Epidermal melanocyte (primary cell): ENCODE results near the gene AJAP1.
"Not testable (repeated sequence)": the region's sequence is repeated elsewhere in the genome, so short reads cannot be mapped to it uniquely, and the experiment has no call there.

Experiments used
- DNase-seq: peaks from one replicate; pipeline ENCODE4 v3.0.0; 2011; ENCODE audit warnings: low spot score; ENCODE audit not compliant: insufficient read length

The AJAP1 gene

DNA sequence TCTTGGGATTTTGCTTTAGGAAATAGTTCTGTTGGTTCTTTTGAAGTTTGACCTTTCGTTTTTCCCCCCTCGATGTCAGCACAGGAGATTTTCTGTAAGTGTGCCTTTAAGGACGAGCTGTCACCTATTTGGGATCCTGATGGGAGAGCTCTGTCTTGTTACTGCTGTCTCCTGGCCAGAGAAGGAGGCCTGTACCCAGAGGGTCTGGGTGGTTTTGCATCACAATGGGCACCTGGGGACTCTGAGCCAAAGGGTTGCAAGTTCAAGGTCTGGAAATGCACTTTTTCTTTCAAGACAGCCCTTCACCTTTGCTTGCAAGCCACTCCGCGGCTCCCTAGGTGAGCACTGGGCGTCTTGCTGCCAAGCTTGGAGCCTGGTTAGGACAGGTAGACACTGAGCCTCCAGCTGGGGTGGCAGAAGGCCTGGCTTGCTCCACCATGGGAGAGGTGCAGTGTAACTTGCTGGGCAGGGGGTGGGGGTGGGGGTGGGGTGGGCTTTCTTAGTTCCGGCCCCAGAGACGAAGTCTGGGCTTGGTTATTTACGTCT is 2.9 kb downstream of the AJAP1 start:
- no peak for DNase-seq

DNA sequence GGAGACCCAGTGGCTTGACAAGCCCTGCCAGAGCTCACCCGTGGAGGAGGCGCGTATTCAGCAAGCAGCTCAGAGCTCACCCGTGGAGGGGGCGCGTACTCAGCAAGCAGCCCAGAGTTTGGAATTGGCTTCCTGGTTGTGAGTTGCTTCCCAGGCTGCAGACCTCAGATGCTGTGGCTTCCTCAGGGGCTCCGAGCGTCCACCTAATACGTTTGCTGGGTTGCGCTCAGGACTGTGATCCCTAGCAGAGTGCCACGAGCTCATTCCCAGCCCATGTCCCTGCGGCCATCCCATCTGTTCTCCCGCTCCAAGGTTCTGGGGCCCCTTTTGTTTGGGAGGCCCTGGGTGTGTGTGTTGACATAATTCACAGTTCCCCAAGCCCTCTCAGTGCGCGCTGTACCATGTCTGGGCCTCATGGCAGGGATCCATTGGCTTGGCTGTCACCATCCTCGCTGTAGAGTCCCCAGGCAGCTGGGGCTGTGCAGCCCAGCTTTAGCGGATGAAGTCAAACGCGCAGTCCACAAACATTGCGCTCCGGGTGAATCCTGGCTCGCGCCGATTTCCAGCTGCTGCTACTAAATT is 3.6 kb downstream of the AJAP1 start:
- no peak for DNase-seq

DNA sequence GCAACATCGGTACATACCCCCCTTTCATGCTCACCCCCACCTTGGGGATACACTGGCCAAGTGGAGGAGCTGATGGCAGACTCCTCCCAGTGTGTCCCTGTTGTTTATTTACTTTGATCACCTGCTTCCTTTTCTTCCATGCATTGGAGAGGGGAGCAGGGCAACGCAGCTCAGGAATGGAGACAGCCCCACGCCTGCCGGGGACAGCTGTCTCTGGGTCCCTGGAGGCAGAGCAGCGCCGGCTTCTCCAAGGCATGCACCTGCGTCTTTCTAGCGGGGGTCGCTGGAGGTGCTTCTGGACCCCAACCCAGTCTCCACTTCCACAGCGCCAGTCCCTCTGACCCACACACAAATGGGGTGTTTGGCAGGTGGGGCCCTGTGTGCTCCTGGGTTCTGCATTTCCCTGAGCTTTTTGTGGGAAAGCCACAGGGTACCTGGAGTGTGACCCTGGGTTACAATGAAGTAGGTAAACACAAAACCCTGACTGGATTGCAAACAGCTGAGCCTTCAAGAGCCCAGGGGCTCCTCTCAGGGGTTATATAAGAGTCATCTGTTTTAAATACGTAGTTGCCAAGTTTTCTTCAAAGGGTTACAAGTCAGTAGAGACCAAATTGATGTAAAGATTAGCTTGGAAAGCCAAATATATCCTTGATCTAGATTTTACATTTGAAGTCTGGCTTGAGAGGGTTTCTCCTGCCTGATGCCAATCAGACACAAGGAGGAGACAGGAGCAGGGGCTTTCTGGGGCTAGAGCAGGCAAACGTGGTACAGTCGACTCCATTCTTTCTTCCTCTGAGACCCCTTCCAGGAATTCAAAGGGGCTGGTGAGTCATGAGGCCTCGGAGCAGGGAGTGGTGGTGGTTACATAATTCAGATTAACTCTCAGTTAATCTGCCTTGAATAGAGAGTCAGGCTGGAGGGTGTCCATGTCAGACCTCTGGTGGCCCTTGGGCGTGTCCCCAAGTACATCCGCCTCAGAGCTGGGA is 4.5 kb downstream of the AJAP1 start:
- no peak for DNase-seq

DNA sequence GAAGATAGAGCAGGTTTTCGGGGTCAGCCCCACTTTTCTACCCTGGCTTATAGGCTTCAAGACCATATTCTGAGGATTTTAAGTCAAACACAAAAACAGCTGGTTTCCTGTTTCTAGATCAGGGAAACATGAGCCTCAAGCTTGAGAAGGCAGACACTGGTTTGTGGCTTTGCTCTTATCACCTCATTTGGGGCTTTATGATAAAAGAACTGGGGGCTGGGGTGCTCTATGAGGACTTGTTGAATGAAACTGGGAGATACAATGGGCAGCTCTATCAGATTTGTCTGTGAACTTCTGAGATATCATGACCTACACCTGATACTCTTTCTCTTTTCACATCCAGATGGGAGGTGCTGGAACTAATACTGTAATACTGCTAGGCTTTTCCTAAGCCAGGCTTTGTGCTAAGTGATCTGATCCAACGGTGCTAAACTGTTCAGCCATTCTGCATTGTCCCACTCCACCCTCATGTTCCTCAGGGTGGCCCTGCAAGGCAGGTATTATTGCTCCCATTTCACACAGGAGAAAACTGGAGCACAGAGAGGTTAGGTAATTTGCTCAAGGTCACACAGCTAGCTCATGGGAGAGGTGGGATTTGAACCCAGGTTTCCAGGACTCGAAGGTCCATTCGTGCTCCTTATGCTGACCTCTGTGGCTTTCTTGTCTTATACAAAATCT is 6.6 kb downstream of the AJAP1 start:
- no peak for DNase-seq

DNA sequence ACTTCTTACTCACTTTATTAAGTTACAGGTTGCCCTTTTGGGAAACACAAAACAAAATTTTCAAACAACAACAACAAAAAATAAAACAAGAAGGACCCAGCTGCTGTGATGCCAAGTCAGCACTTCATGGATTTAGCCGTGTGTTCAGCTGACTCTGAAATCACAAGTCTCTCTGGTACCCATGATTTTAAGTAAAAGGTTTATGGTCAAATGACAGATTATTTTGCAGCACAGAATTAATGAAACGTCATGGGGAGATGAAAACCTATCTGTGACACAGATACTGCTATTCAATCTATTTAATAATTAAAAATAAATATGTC is 7.1 kb downstream of the AJAP1 start:
- DNase-seq = no peak

DNA sequence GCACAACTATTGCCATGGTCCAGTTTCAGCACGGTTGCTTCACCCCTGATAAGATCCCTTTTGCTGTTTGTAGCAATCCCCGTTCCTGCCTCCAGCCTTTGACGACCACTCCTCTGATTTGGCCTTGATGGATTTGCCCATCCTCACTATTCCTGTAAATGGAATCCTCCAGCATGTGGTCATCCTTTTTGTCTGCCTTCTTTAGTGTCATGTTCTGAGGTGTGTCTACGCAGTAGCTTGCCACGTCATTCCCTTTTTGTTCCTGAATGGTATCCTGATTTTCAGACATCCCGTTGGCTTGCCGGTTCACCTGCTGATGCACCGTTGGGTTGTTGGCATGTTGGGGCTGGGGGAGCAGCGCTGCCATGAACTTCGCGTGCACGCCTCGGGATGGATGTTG is 7.8 kb downstream of the AJAP1 start:
- DNase-seq = no peak

DNA sequence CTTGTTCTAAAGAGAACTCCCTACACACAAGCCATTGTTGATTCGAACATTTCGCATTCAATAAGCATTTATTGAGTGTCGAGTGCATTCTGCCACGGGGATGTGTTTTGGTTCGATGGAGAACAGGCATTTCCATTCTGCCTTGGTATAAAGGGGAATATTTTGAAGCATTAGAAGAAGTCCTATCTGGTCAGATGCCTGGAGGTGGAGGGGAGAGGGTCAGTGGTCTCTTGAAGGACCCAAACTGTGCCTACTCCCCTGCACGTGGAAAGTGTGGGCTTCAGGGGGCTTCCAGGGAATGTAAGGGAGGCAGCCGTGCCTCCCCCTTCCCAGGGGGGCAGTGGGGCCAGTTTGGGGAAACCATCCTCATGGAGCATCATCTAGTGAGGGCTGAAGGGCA is 8.3 kb downstream of the AJAP1 start:
- DNase-seq = no peak

DNA sequence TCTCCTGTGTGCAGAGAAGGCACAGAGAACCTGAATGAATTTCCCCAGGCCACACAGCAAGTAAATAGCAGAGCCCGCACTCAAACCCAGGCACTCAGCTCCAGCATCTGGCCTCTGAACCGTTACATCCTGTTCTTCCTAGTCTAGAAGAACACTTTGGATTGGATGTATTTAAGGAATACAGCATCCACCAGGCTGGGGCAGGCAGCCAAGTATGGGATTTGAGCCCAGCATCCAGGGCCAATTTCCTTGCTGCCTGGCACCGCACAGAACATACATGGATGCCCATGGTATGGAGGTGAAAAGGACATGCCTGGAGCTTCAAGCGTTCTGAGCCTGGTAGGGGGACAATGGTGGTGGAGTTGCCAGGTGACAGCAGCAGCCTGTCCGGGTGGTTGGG is 9.7 kb downstream of the AJAP1 start:
- DNase-seq = no peak

DNA sequence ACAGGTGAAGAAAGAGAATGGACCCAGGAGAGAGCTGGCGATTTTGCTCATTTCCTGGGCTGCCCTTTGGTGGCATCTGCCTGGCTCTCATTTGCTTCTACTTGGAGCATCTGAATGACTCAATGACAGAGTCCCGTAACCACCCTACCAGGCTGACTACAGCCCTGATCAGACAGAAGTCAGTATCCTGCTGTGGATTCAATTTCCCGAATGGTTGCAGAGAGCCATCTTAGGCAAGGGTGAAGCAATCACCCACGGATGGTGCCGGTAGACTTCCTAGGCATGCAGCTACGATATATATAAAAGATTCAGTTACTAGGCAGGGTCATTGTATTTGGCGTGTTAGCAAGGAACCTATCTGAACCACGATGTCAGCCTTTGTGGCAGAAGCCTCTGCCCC is 10.2 kb downstream of the AJAP1 start:
- no peak for DNase-seq

DNA sequence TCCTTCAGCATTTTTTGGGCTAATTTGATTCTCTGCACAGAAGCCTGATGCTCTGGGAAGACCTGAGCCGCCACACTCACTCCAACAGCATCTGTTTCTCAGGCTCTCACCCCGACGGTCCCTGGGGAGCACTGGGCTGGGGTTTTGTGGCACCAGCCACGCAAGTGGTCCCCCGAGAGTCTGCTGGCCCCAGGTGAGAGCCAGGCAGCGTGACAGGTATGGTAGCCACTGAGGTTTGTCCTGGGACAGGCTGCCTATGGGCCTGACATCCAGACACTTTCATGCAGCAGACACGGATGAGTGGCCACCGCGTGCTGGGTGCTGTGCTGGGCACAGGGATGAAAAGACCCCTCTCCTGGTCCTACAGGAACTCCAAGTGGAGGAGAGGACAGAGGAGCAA is 11.0 kb downstream of the AJAP1 start:
- no peak for DNase-seq

DNA sequence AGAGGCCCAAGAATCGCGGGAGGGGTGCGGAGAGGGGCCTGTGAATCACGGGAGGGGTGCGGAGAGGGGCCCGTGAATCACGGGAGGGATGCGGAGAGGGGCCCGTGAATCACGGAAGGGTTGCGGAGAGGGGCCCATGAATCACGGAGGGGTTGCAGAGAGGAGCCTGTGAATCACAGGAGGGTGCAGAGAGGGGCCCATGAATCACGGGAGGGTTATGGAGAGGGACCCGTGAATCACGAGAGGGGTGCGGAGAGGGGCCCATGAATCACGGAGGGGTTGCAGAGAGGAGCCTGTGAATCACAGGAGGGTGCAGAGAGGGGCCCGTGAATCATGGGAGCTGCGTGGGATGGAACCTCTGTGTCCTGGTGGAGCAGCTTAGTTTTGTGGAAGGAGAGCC is 12.3 kb downstream of the AJAP1 start:
- DNase-seq = not testable (repeated sequence)

DNA sequence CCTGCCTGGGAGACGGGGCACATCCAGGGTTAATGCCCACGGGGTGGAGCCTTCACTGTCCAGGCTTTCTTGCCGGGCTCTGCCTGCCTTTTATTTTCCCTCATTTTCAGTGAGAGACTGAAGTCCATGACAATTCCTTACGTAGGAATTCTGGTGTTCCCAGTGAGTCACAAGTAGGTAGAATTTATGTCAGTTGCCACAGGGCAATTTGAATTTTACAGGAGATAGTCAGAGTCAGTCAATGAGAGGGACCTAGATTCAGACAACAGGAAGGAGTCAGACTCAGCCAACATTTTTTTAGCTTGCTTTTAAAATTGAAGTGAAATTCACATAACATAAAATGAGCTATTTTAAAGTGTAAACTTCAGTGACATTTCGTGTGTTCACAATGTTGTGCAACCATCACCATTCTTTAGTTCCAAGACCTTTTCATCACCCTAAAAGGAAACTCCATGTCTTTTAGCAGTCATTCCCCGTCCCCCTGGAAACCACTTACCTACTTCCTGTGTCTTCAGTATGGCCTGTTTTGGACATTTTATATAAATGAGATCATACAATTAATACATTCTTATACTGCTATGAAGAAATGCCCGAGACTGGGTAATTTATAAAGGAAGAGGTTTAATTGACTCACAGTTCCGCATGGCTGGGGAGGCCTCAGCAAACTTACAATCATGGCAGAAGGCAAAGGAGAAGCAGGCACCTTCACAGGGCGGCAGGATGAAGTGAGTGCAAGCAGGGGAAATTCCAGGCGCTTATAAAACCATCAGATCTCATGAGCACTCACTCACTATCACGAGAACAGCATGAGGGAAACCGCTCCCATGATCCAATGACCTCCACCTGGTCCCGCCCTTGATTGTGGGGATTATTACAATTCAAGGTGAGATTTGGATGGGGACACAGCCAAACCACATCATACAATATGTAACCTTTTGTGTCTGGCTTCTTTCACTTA is 14.6 kb downstream of the AJAP1 start:
- DNase-seq = no peak

DNA sequence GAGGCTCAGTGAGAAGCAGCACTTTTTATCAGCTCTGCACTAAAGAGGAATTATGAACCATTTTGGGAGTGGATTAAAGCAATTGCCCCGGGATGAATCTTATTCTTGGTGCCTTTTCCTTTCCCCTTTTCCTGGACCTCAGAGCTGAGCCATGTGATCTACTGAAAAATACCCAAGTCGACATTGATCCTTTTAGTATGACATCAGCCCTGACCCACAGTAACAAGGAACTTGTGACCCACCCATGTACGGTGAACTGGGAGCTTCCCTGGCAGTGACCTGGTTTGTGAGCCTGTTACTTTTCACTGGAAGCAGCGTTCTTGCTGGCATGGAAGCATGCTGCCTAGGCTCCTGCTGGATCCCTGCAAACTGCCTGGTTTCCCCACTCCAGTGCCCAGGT is 15.9 kb downstream of the AJAP1 start:
- DNase-seq = no peak

DNA sequence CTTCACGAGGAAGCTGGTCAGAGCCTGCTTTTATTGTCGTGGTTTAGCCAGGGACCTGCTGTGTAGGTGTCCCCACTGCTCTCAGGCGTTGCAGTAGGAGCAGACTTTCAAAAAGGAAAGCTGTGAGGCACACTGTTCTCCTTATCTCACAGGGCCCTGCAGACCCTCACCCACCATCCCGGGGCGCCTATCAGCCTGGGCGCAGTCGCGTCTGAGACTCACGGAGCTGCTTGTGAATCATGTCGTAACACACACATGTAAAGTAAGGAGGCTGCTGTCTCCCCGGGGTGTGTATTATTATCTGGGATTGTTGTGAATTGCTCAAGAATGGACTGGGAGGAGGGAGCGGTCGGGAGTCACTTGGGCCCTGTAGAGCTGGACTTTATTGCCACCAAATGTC is 17.4 kb downstream of the AJAP1 start:
- no peak for DNase-seq

DNA sequence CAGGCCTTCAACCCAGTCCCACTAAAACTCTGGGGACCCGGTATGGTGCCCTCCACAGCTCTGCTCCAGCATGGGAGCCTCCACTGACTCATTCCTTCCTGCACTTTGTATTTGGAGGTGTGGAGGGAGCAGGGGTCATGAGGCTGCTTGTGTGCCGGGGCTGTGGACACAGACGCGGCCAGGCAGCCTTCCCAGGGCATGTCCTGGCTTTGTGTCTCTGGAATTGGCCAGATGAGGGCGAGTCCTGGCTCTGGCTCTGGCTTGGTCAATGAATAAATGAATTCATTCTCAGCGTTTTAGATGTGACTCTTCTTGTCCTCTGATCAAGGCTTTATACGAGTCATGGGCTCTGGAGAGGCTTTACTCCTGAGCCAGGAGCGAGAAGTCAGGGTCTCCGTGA is 19.1 kb downstream of the AJAP1 start:
- no peak for DNase-seq

DNA sequence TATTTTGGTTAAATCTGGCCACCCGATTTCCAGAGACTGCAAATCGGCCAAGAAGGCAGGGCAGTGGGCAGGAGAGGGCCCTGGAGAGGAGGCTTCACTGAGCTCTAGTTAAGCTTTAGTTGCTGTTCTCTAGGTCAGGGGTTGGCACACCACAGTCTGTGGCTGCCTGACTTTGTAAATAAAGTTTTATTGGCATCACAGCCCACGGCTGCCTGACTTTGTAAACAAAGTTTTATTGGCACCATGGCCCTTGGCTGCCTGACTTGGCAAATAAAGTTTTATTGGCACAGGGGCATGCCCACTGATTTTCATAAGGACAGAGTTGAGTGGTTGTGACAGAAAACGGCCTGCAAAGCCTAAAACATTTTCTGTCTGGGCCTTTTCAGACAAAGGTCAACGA is 19.7 kb downstream of the AJAP1 start:
- DNase-seq = no peak

DNA sequence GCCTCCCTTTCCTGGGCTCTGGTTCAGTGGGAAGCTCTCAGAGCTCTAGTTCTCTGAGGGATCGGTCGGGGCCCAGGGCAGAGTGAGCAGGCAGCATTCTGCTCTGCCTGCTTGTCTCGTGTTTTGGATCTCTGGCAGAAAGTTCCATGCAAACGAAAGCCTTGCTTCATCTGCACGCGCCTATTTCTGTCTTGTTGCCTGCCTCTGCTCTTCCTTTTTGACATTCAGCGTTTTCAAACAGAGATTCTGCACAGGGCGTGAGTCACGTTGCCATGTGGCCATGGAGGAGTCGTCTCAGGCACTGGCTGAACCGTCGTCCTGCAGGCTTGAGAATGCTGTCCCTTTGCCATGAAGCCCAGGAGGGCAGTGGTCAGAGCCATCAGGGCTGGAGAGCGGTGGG is 20.3 kb downstream of the AJAP1 start:
- DNase-seq = no peak

DNA sequence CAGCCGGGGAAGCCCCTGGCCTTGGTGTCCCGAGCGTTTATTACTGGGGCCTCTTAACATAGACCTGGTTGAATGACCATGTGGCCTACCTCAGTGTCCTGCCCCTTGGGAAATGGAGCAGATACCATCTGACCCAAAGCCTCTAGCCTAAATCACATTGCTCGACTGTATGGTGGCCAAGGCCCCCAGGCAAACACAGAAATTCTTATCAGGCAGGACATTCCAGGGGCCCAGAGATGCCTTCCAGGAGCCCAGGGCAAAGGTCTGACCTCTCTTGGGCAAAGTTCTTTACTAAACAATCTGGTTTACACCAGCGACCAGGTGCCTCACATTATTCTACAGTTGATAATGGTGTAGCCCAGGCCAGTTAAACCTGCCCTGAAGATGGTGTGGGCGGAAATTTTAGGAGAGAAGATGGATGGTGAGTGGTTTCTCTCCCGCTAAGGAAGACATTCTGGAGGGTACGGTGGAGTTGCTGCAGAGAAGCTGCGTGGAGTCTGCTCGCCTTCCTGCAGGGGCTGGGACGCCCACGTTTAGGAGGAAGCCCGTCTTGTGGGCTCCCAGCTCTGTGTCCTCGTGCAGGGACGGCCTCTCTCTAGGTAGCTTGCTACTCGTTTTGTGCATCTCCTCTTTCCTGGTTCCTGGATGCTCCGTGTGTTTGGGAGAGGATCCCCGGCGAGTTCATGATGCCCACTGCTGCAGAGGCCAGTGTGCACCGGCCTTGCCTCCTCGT is 21.2 kb downstream of the AJAP1 start:
- DNase-seq = no peak

DNA sequence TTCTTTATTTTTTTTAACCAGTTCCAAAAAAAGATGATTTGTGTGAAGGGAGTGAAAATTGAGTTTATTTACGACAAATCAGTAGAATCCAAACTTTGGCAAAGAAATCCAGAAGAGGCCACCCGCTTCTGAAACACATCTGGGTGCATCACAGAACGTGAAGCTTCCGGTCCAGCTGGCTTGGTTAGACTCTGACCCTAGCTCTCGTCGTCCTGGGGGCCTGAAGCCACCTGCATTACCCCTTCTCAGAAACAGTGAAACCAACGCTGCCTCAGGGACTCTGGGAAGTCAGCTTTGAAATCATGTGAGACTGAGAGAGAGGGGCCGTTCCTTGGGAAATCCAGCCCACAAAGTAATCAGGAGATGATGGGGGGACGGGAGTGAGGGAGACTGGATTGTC is 21.8 kb downstream of the AJAP1 start:
- DNase-seq = no peak

DNA sequence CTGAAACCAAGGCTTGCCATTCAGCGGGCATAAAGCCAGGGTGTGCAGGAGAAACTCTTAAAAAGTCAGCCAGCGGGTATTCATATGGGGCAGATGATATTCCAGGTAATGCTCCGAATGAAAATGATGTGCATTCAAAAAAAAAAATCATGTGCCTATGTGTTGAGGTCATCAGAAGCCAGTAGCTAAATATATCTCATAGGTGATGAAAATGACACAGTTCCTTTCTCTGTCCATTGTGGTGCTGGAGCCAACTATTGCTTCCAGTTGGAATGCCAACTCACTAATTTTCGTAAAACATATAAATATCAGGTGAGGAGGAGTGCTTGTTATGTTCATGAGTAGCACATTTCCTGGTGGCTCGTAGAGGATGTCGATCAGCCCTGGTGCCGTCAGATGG is 23.2 kb downstream of the AJAP1 start:
- DNase-seq = no peak
